Stimulated activated CD8-positive, alpha-beta memory T cell treated with anti-CD3 and anti-CD28 coated beads, Interleukin-7, amount 100 ng/mL, for 48 hours (primary cell): Measurements from ENCODE around the gene DRAXIN.

ENCODE experiments used
- DNase-seq, 2 donors: peaks; one replicate each; pipeline ENCODE4 v3.0.0-alpha.2; 2020; ENCODE audit warnings: low read depth in 1 of 2; ENCODE audit errors: extremely low read depth in 1 of 2

The DRAXIN gene

DNA sequence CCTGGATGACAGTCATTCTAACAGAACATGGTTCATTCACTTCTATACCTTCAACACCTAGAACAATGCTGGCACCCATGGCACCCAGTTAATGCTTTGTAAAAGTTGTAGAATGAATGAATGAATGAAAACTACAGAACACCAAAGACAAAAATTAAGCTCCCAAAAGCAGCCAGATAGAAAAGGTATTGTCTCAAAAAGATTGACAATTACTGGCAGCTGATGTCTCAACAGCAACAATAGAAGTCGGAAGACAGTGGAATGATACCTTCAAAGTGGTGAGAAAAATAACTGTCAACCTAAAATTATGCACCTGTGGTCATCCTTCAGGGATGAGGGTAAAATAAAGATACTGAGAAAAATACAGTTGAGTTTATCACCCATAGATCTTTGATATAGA is 65.5 kb downstream of the DRAXIN start:
- no peak for DNase-seq

DNA sequence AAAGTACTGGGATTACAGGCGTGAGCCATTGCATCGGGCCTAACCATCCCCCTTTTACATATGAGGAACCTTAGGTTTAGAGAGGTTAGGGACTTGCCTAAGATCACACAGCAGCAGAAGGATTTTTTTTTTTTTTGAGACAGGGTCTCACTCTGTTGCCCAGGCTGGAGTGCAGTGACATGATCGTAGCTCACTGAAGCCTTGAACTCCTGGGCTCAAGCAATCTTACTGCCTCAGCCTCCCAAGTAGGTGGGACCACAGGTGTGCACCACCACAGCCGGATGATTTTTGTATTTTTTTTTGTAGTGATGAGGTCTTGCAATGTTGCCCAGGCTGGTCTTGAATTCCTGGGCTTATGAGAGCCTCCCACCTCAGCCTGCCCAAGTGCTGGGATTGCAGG is 68.3 kb downstream of the DRAXIN start:
- no peak for DNase-seq

- DNase-seq: no peak
Measured at GRCh38 chr1:11761285-11761684, 69.8 kb downstream of the DRAXIN start.

GRCh38 chr1:11761988-11762406 is 70.5 kb downstream of the DRAXIN start, which contains the start of gene C1orf167:
TSS of gene C1orf167 (plus strand) at chr1:11762193. CDS start at chr1:11764401, 2,208 bp downstream.
- DNase-seq: no peak

- DNase-seq: no peak
Measured at GRCh38 chr1:11764115-11764514, 72.6 kb downstream of the DRAXIN start.

- no peak for DNase-seq
Measured at GRCh38 chr1:11764519-11764918, 73.0 kb downstream of the DRAXIN start.

DNA sequence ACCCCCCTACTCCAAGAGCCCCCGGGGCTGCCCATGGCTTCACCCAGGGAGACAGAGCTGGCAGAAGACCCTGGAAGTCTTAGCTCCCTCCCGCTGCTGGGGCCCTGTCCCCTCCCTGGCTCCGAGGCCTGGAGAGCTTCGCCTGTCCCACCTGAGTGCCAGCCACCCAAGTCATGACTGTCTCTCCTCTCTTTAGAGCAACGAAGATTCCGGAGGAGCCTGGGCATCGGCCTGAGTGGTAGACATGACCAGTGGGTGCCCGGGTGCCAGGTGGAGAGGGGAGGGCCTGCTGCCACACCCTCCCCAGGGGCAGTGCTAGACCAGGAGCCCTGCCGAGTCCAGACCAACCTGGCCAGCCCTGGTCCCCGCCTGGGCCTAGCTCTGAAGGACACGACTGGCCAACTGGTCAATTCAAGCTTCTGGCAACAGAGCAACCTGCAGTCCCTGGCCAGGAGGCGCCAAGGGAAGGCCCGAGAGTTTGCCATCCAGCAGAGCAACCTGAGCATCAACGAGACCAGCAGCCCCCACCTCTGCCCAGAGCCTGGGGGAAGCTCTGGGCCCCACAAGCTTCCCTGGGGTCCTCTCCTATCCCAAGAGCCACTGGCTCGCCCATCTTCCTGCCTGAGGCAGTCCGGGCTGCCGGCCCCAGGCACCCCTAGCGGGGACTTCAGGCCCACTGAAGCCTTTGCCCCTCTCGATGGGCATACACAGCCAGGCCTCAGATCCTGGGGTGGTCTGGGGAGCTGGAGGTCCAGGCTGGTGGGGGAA is 74.3 kb downstream of the DRAXIN start:
- DNase-seq: no peak

GRCh38 chr1:11766429-11766776 is 74.9 kb downstream of the DRAXIN start:
- DNase-seq: no peak

GRCh38 chr1:11767922-11768704 is 76.6 kb downstream of the DRAXIN start:
- DNase-seq: no peak

DNA sequence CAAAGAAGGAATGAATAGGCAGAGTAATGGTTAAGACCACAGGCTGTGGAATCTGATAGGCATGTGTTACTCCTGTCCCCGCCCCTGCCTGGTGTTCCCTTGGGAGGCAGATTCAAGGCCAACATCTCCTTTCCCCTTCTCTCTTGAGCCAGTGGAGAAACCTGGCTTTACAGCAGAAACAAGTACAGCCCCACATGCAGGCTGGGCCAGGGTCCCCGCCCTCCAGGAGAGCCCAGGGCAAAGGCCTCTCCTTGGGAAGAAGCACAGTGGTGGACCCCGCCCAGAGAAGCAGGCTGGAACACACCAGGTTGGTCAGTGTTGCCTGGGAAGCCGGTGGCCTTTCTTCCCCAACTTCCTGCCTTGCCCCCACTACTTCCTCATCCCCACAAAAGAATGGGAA is 77.3 kb downstream of the DRAXIN start:
- no peak for DNase-seq

DNA sequence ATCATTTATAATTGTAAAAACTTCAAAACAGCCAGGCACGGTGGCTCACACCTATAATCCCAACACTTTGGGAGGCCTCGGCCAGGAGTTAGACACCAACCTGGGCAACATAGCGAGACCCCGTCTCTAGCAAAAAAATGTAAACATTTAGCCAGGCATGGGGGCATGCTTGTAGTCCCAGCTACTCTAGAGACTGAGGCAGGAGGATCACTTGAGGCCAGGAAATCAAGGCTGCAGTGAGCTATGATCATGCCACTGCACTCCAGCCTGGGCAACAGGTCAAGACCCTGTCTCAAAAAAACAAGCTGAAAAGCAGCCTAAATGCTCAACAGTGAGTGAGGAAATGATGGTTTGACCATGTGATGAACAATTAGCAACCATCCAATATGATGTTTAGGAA is 77.8 kb downstream of the DRAXIN start:
- DNase-seq: no peak

GRCh38 chr1:11770011-11770410 is 78.5 kb downstream of the DRAXIN start:
- no peak for DNase-seq

- DNase-seq: no peak
Measured at GRCh38 chr1:11771481-11772043, 80.1 kb downstream of the DRAXIN start.

- no peak for DNase-seq
Measured at GRCh38 chr1:11772458-11772857, 80.9 kb downstream of the DRAXIN start.

DNA sequence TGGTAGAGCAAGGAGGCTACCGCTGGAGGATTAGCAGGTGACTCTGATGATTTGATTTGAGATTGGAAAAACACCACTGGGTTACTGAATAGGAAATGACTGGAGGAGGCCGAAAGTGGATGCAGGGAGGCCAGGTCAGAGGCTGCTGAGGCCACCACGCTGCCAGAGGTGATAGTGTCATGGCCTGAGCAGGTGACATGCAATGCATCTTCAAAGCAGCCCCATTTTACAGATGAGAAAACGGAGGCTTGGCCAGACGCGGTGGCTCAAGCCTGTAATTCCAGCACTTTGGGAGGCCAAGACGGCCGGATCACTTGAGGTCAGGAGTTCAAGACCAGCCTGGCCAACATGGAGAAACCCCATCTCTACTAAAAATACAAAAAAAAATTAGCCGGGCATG is 83.2 kb downstream of the DRAXIN start:
- DNase-seq: no peak
